Hepatocyte (in vitro differentiated cells): ENCODE data around the gene FBXL15. TPM values are rescaled to one million over a fixed set of nuclear protein-coding genes. Genes with fewer than 3 reads are reported as not detected.
A peak's percentile ranks its signal among the peaks of the same experiment; 100 is the strongest.

ENCODE experiments used
- DNase-seq: peaks from one replicate; pipeline ENCODE4 v3.0.0-alpha.2; 2016; ENCODE audit warnings: low spot score
- H2AFZ ChIP-seq: fragments of 200-600 bp; sonication (generic); 2 replicates; pipeline ENCODE4 v1.6.0; 2016; ENCODE audit warnings: antibody characterized with exemption, mild to moderate bottlenecking
- H3K27ac ChIP-seq: fragments of 200-600 bp; sonication (generic); 2 replicates; pipeline ENCODE4 v1.5.1; 2016; ENCODE audit warnings: mild to moderate bottlenecking
- H3K27me3 ChIP-seq: fragments of 200-600 bp; sonication (generic); 2 replicates; pipeline ENCODE4 v1.6.1; 2016
- H3K36me3 ChIP-seq: fragments of 200-600 bp; sonication (generic); replicated peaks from 2 replicates; pipeline ENCODE4 v1.5.1; 2016; ENCODE audit warnings: low read depth; ENCODE audit not compliant: insufficient read depth
- H3K4me1 ChIP-seq: fragments of 200-600 bp; sonication (generic); 2 replicates; pipeline ENCODE4 v1.5.1; 2016; ENCODE audit warnings: mild to moderate bottlenecking, moderate library complexity; ENCODE audit not compliant: insufficient read depth
- H3K4me2 ChIP-seq: fragments of 200-600 bp; sonication (generic); 2 replicates; pipeline ENCODE4 v1.6.0; 2016
- H3K4me3 ChIP-seq: fragments of 200-600 bp; sonication (generic); 2 replicates; pipeline ENCODE4 v1.5.1; 2016; ENCODE audit warnings: mild to moderate bottlenecking
- H3K79me2 ChIP-seq: fragments of 200-600 bp; sonication (generic); 2 replicates; pipeline ENCODE4 v1.6.0; 2017; ENCODE audit warnings: mild to moderate bottlenecking
- H3K9me2 ChIP-seq: fragments of 200-600 bp; sonication (generic); replicated peaks from 2 replicates; pipeline ENCODE4 v1.6.0; 2017; ENCODE audit warnings: mild to moderate bottlenecking; ENCODE audit not compliant: insufficient read depth
- H3K9me3 ChIP-seq: fragments of 200-600 bp; sonication (generic); 2 replicates; pipeline ENCODE4 v1.5.1; 2016; ENCODE audit warnings: low read depth, mild to moderate bottlenecking
- H4K20me1 ChIP-seq: fragments of 200-600 bp; sonication (generic); 2 replicates; pipeline ENCODE4 v1.6.0; 2016; ENCODE audit warnings: mild to moderate bottlenecking; ENCODE audit not compliant: insufficient read depth, poor library complexity, severe bottlenecking
- EZH2 ChIP-seq: fragments of 200-600 bp; sonication (generic); IDR thresholded peaks from 2 replicates; pipeline ENCODE4 v1.6.1; 2016; ENCODE audit warnings: antibody characterized with exemption, mild to moderate bottlenecking, borderline replicate concordance
- EZH2phosphoT487 ChIP-seq: fragments of 200-600 bp; sonication (generic); IDR thresholded peaks from one replicate; pipeline ENCODE4 v1.6.1; 2018; ENCODE audit warnings: antibody characterized with exemption, mild to moderate bottlenecking, low read depth, moderate library complexity; ENCODE audit not compliant: unreplicated experiment, severe bottlenecking
- WGBS: methylation state at CpG from one replicate; pipeline ENCODE4 v1.1.6; 2016; ENCODE audit warnings: low lambda C conversion rate; ENCODE audit errors: missing lambda C conversion rate; 5-methylcytosine and 5-hydroxymethylcytosine counted together
- polyA plus RNA-seq: library from polyadenylated mRNA; unstranded; fragments of >200 nt; fragmentation: Nextera tagmentation; extraction: Ambion mirVana; gene quantifications from 2 replicates; pipeline ENCODE4 v1.2.1, GENCODE V29; 2016
- total RNA-seq: library from RNA; depleted of rRNA; stranded (reverse); fragments of >200 nt; gene quantifications from 2 replicates; pipeline ENCODE4 v1.2.3, GENCODE V29; 2014
- TF ChIP-seq, protein P1 (sequence below): fragments of 200-600 bp; sonication (generic); IDR thresholded peaks from 2 replicates; pipeline ENCODE4 v1.5.1; 2016; ENCODE audit warnings: antibody characterized with exemption, mild to moderate bottlenecking; ENCODE audit not compliant: poor library complexity

Gene FBXL15
- total and polyA plus RNA-seq, 2 experiments from 2014 or later = 16.3 to 42.3 TPM

- no peak for DNase-seq
- H3K4me1 ChIP-seq = peaks cover 11% of the 10 kb centered on the region
- peak overlapping the region; percentile 96 for H3K4me2 ChIP-seq
- H3K27me3 ChIP-seq = peaks cover 36% of the 10 kb centered on the region
- no peaks in the 10 kb centered on the region for H3K79me2 ChIP-seq
- peak overlapping the region; percentile 49 for H3K4me3 ChIP-seq
- TF ChIP-seq EZH2phosphoT487 = no peak
- TF ChIP-seq EZH2 = no peak
- TF ChIP-seq, protein P1, sequence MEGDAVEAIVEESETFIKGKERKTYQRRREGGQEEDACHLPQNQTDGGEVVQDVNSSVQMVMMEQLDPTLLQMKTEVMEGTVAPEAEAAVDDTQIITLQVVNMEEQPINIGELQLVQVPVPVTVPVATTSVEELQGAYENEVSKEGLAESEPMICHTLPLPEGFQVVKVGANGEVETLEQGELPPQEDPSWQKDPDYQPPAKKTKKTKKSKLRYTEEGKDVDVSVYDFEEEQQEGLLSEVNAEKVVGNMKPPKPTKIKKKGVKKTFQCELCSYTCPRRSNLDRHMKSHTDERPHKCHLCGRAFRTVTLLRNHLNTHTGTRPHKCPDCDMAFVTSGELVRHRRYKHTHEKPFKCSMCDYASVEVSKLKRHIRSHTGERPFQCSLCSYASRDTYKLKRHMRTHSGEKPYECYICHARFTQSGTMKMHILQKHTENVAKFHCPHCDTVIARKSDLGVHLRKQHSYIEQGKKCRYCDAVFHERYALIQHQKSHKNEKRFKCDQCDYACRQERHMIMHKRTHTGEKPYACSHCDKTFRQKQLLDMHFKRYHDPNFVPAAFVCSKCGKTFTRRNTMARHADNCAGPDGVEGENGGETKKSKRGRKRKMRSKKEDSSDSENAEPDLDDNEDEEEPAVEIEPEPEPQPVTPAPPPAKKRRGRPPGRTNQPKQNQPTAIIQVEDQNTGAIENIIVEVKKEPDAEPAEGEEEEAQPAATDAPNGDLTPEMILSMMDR = no peak
- H3K36me3 ChIP-seq = no peaks in the 10 kb centered on the region
- H3K9me2 ChIP-seq = no peaks in the 10 kb centered on the region
- no peaks in the 10 kb centered on the region for H4K20me1 ChIP-seq
- peak overlapping the region; percentile 53 for H3K27ac ChIP-seq
- H3K9me3 ChIP-seq = no peaks in the 10 kb centered on the region
- no peak overlapping the region for H2AFZ ChIP-seq
- WGBS = 72% methylated on average over 12 of the region's 14 CpGs
Measured at GRCh38 chr10:102408131-102408727, 12.4 kb upstream of the FBXL15 start.

DNA sequence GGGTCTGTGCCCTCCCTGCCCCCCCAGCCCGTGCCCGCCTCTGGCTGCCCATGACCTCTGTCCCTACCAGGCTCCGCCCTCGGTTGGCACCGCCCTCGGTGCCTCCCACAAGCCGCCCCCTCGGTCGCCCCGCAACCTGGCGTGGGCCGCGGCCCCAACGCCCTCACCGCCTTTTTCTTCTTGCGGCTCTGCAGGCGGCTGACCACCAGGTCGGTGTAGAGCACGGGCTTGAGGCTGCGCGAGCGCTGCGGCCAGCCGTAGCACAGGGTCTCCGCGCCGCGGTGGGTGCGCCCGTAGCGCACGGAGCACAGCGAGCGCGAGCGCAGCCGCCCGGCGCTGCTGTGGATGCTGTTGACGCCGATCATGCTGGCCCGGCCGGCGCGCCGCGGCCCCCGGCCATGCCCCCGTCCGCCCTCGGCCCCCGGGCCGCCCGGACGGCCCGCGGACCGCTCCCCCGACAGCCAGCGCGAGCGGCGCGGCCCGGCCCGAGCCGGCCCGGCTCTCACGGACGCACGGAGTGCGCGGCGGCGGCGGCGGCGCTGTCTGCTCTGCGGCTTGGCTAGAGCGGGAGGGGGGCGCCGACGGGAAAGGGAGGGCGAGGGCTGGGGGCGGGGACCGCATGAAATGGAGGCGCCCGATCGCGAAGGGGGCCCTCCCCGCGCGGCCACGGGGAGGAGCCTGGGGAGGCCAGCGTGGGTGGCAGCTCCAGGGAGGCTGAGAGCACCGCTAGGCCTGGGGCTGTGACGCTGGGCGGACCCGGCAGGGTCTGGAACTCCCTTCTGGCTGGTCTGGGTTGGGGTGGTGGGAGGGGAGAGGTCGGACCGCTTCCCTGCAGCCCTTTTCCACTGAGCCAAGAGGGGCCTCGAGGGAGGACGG is 11.7 kb upstream of the FBXL15 start:
- Histone ChIP-seq H3K27me3 (peaks cover 36% of the 10 kb centered on the region), H3K4me2 (peak overlapping the region; percentile 96), H2AFZ (no peak overlapping the region), H3K79me2 (no peaks in the 10 kb centered on the region), H3K4me1 (peaks cover 11% of the 10 kb centered on the region), H3K36me3 (no peaks in the 10 kb centered on the region), H3K9me3 (no peaks in the 10 kb centered on the region), H3K4me3 (peak overlapping the region; percentile 49), H4K20me1 (no peaks in the 10 kb centered on the region), H3K9me2 (no peaks in the 10 kb centered on the region), H3K27ac (peak overlapping the region; percentile 88)
- TF ChIP-seq EZH2 = peak; percentile 54
- TF ChIP-seq, protein P1 = no peak
- TF ChIP-seq EZH2phosphoT487 = no peak
- WGBS = 2% methylated on average over 22 of the region's 103 CpGs
- DNase-seq = peak; percentile 84

DNA sequence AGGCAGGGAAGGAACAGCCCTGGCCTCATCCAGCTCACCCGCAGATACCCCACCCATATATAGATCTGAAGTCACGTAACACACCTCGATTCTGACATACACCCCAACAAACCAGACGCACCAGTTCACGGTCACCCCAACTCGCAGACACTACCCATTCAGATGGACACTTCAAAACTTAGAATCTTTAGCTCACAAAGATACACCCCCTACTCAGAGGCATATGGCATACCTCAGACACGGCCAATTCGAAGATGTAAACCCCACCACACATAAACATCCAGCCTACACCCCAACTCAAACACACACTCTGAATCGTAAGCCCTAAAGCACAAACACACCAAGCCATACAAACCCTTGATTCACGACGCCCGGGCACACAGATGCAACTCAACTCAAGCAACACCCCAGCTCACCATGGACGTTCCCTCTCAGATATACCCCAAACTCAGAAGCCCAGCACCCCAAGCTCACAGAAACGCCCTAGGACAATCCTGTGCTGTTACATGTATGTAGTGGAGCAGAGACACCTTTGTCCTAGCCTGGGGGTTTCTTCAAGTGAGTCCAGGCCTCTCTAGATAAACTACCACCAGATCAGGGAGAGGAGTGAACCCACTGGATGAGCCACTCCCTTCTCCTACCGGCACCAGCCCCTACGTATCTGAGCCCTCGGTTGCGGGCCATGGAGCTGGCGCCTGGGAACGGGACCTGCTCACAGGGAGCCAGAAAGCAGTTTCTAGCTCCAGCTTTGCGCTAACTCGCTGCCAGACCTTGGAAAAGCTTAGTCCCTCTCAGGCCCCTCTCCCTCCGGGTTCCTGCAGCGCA is 10.8 kb upstream of the FBXL15 start:
- no peaks in the 10 kb centered on the region for H4K20me1 ChIP-seq
- H3K9me2 ChIP-seq = no peaks in the 10 kb centered on the region
- TF ChIP-seq EZH2 = no peak
- no peak for TF ChIP-seq EZH2phosphoT487
- peak overlapping the region; percentile 96 for H3K4me2 ChIP-seq
- no peaks in the 10 kb centered on the region for H3K9me3 ChIP-seq
- H3K27ac ChIP-seq = peak overlapping the region; percentile 88
- H3K36me3 ChIP-seq = no peaks in the 10 kb centered on the region
- 37% methylated on average over 24 of the region's 24 CpGs for WGBS
- H3K27me3 ChIP-seq = peaks cover 36% of the 10 kb centered on the region
- H2AFZ ChIP-seq = peak overlapping the region; percentile 62
- DNase-seq = no peak
- H3K4me1 ChIP-seq = peaks cover 11% of the 10 kb centered on the region
- peak overlapping the region; percentile 49 for H3K4me3 ChIP-seq
- H3K79me2 ChIP-seq = no peaks in the 10 kb centered on the region
